ENCODE measurements around the gene KRTAP13-1. TPM values are rescaled to one million over a fixed set of nuclear protein-coding genes. Genes with fewer than 3 reads are reported as not detected.

KRTAP13-1 gene
- total and polyA plus RNA-seq, 4 donors: not detected

DNA sequence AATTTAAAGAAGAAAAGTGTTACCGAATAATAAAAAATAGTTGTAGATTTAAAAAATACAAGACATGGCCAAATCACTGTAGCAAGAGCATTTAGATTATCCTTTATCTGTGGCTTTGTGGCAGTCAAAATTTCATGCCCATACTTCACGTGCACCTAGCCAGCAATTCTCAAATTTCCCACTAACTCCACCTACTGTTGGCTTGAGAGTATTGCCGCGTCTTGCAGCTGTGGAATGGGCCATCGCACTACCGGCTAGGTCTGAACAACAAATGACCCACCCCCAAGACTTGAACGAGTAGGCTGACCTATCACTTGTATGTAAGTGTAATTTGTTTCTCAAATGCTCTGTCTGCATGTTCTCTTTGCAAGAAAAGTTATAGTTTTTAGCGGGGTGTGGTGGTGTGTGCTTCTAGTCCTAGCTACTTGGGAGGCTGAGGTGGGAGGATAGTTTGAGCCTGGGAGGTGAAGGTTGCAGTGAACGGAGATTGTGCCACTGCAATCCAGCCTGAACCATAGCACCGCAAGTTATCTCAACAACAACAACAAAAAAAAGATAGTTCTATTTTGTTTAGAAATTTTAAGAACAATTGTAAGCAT is 38.3 kb downstream of the KRTAP13-1 start:
- TF ChIP-seq, protein P1, sequence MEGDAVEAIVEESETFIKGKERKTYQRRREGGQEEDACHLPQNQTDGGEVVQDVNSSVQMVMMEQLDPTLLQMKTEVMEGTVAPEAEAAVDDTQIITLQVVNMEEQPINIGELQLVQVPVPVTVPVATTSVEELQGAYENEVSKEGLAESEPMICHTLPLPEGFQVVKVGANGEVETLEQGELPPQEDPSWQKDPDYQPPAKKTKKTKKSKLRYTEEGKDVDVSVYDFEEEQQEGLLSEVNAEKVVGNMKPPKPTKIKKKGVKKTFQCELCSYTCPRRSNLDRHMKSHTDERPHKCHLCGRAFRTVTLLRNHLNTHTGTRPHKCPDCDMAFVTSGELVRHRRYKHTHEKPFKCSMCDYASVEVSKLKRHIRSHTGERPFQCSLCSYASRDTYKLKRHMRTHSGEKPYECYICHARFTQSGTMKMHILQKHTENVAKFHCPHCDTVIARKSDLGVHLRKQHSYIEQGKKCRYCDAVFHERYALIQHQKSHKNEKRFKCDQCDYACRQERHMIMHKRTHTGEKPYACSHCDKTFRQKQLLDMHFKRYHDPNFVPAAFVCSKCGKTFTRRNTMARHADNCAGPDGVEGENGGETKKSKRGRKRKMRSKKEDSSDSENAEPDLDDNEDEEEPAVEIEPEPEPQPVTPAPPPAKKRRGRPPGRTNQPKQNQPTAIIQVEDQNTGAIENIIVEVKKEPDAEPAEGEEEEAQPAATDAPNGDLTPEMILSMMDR (IDR thresholded peaks at IDR 0.05; ENCODE audit: control extremely low read depth, extremely low read depth): no peak
- DNase-seq: peak in 2 of 3 donors; percentile 3 to 30
- no peak overlapping the region for H3K27ac ChIP-seq (ENCODE audit: low read depth in 1 of 2, low read length in 1 of 2)
- no peak overlapping the region for H3K4me3 ChIP-seq
- H3K9me3 ChIP-seq (ENCODE audit: control insufficient read depth in 4 of 4, insufficient read depth in 3 of 4, low read length in 3 of 4): no peaks in the 10 kb centered on the region
- H3K27me3 ChIP-seq (ENCODE audit: control insufficient read depth in 3 of 3, insufficient read depth in 3 of 3, low read length in 2 of 3): no peaks in the 10 kb centered on the region
- H3K9ac ChIP-seq (ENCODE audit: insufficient read depth in 1 of 2, low read length in 2 of 2): no peak overlapping the region
- no peaks in the 10 kb centered on the region for H3K4me1 ChIP-seq (ENCODE audit: control insufficient read depth in 5 of 5, insufficient read depth in 5 of 5, low read length in 5 of 5)
- no peak for ATAC-seq (ENCODE audit: insufficient read depth, low FRiP score)
- H3K36me3 ChIP-seq (ENCODE audit: control insufficient read depth in 4 of 4, insufficient read depth in 4 of 4, low read length in 4 of 4): no peaks in the 10 kb centered on the region
- WGBS, 2 donors: 33 to 36% methylated on average over 10 of the region's 10 CpGs

DNA sequence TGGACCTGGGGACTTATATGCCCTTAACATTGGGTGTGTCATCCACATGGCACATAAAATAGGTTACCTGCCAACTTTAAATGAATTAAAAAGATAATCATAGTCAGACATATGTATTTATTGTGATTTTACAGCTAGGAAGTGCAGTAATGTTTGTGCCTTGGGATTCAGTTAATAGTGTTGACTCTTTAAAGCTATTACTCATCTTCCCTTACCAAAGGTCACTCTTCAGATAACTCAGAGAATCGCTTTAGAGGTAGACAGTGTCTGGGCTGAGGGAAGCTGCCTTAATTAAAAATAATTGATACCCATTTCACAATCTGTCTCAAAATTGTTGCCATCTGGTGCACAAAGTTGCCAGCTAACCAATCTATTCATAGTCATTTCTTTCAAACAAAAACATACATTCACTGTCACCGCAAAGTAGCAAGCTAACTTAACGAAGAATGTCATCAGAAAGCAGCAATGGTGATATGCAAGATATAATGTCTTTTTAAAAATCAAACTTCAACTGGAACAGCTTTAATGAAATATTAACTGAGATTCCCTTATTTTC is 41.3 kb downstream of the KRTAP13-1 start:
- DNase-seq: no peak
- WGBS, 2 donors: 71 to 82% methylated on average over 3 of the region's 3 CpGs
- Histone ChIP-seq H3K27ac (ENCODE audit: low read depth in 1 of 2, low read length in 1 of 2) (no peak overlapping the region), H3K9ac (ENCODE audit: insufficient read depth in 1 of 2, low read length in 2 of 2) (no peak overlapping the region), H3K9me3 (ENCODE audit: control insufficient read depth in 4 of 4, insufficient read depth in 3 of 4, low read length in 3 of 4) (no peaks in the 10 kb centered on the region), H3K4me1 (ENCODE audit: control insufficient read depth in 5 of 5, insufficient read depth in 5 of 5, low read length in 5 of 5) (no peaks in the 10 kb centered on the region), H3K27me3 (ENCODE audit: control insufficient read depth in 3 of 3, insufficient read depth in 3 of 3, low read length in 2 of 3) (no peaks in the 10 kb centered on the region), H3K36me3 (ENCODE audit: control insufficient read depth in 4 of 4, insufficient read depth in 4 of 4, low read length in 4 of 4) (no peaks in the 10 kb centered on the region), H3K4me3 (no peak overlapping the region)
- no peak for ATAC-seq (ENCODE audit: insufficient read depth, low FRiP score)
- TF ChIP-seq, protein P1 (IDR thresholded peaks at IDR 0.05; ENCODE audit: control extremely low read depth, extremely low read depth): no peak

DNA sequence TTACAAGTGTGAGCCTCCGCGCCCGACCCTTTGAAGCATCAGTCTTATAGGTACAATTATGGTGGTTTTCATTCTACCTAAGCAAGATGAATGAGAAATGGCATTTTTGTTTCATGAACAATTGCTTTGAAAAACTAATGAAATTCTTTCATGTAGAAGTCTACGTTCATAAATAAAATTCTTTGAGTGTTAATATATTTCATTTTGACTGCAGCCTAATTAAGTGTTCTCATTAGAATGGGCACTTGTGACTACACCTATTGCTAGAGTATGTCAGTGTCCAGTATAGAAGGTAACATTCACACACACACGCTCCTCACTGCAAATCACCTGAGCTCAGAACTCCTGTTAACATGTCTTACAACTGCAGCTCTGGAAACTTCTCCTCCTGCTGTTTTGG is 44.1 kb downstream of the KRTAP13-1 start, which contains the start of gene KRTAP15-1:
Gene KRTAP15-1 (plus strand): TSS at position 301 of the 400 bp plus-strand sequence. CDS start 53 bp downstream, at position 354.
- no peak for DNase-seq
- ATAC-seq (ENCODE audit: insufficient read depth, low FRiP score): no peak
- 95 to 96% methylated on average over 5 of the region's 5 CpGs for WGBS, 2 donors
- no peaks in the 10 kb centered on the region for H3K27me3 ChIP-seq (ENCODE audit: control insufficient read depth in 3 of 3, insufficient read depth in 3 of 3, low read length in 2 of 3)
- H3K36me3 ChIP-seq (ENCODE audit: control insufficient read depth in 4 of 4, insufficient read depth in 4 of 4, low read length in 4 of 4): no peaks in the 10 kb centered on the region
- no peaks in the 10 kb centered on the region for H3K4me1 ChIP-seq (ENCODE audit: control insufficient read depth in 5 of 5, insufficient read depth in 5 of 5, low read length in 5 of 5)
- no peak within 1 kb of the TSS for H3K4me3 ChIP-seq
- TF ChIP-seq, protein P1 (IDR thresholded peaks at IDR 0.05; ENCODE audit: control extremely low read depth, extremely low read depth): no peak
- no peaks in the 10 kb centered on the region for H3K9me3 ChIP-seq (ENCODE audit: control insufficient read depth in 4 of 4, insufficient read depth in 3 of 4, low read length in 3 of 4)
- H3K9ac ChIP-seq (ENCODE audit: insufficient read depth in 1 of 2, low read length in 2 of 2): no peak within 1 kb of the TSS
- H3K27ac ChIP-seq (ENCODE audit: low read depth in 1 of 2, low read length in 1 of 2): no peak within 1 kb of the TSS
